Measurements from ENCODE around the gene LKAAEAR1.

Gene LKAAEAR1

DNA sequence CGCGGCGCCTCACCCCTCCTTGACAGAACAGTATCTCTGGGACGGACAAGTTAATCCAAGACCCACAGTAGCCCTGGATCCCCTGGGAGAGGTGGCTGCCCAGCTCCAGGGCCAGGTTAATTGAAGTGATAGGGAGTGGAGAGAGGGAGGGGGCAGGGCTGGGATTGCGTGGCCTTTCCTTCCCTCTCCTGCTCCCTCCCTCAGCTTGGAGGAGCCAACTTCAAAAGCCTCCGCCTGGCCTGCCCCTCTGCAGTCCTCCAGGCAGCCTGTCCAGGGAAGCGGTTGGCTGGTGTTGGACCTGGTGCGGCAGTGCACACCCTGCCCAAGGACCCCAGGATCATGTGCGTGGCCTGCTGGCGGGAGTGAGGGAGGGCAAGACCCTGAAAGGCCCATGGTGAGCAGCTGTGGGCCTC lies 48.3 kb downstream of the LKAAEAR1 start, which contains the start of gene C20orf204:
C20orf204 (plus strand) TSS at position 250 of the 413 bp plus-strand sequence; CDS start at position 392, 142 bp downstream.
- no peak for DNase-seq

DNA sequence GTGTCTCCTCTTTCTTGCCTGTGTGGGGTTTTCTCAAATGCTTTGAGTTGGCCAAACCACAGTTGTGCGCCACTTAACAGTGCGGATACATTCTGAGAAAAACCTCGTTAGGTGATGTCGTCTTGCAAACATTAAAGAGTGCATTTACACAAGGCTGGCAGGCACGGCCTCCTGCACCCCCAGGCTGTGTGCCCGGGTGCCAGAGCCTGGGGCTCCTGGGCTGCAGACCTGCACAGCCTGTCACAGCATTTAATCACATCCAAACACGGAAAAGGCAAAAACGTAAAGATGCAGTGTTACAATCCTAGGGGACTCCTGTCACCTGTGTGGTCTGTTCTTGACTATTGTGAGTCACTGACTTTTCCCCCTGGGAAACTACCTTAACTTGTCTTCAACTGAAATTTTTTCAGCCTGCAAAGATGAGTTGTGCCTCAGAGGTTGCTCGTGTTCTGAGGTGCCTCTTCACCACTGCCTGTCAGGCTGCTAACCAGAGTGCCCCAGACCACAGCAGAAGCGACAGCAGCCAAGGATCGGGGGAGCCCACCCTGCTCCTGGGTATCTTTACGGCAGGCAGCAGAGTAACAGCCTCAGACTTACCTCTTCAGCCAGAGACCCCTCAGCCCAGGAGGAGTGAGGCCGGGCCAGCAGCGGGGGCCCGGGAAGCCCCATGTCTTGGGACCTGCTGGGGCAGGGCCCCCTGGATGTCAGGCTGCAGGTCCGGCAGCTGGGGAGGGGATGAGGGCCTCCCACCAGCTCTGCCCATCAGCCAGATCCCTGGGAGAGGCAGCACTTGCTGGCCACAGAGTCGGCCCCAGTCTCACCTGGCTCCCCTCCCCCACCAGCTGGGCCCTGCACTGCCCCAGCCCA lies 48.9 kb downstream of the LKAAEAR1 start:
- peak; percentile 68 for DNase-seq

DNA sequence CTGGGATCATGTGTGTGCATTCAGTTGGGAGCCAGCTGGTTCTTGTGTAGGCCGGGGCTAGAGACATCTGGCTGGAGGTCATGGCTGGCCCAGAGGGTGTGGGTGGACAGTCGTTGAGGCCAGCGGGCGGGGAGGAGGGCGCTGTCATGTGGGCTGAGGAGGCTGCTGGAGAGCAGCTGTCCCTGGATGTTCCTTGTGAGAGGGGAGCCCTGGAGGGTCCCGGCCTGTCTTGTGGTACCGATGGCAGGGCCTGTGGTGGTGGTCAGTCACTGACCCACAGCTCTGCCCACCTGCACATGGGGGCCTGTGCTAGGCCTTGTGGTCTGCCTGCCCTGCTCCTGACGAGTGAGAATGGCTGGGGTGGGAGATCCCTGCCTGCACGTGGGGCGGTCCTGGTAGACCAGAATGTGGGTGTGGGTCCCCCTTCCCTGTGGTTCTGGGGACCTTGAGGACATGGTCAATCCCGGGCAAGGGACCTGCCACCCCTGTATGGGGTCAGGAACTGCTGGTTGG lies 50.2 kb downstream of the LKAAEAR1 start:
- no peak for DNase-seq

Measured in stimulated activated CD8-positive, alpha-beta memory T cell treated with anti-CD3 and anti-CD28 coated beads, Interleukin-4, amount 100 ng/mL, for 48 hours (primary cell).